GM12892 (cell line): Measurements from ENCODE around the gene GGT1.
"Not testable (repeated sequence)": the region's sequence is repeated elsewhere in the genome, so short reads cannot be mapped to it uniquely, and the experiment has no call there.

ENCODE experiments used
- DNase-seq: peaks from one replicate; pipeline ENCODE4 v3.0.0; 2011; ENCODE audit not compliant: insufficient read length
- FAIRE-seq: peaks from 2 replicates; lab custom pipeline; 2011; peaks lifted over from hg19 to GRCh38; lab: Jason Lieb, UNC
- POLR2A ChIP-seq: IDR thresholded peaks from 2 replicates; pipeline ENCODE4 v1.6.1; 2011; ENCODE audit warnings: low read depth, low read length, control low read depth
- POLR2AphosphoS5 ChIP-seq: IDR thresholded peaks from 2 replicates; pipeline ENCODE4 v1.6.1; 2011; ENCODE audit warnings: low read depth, low read length, control low read depth
- TAF1 ChIP-seq: IDR thresholded peaks from 2 replicates; pipeline ENCODE4 v1.6.1; 2011; ENCODE audit warnings: low read depth, mild to moderate bottlenecking, control low read depth, low read length, borderline replicate concordance

The GGT1 gene

GRCh38 chr22:24585927-24586546 lies 17.0 kb upstream of the GGT1 start:
- DNase-seq = no peak
- no peak for FAIRE-seq
- TF ChIP-seq POLR2AphosphoS5 = no peak
- TF ChIP-seq POLR2A = no peak
- no peak for TF ChIP-seq TAF1

GRCh38 chr22:24587251-24587650 lies 15.7 kb upstream of the GGT1 start:
- no peak for TF ChIP-seq POLR2A
- no peak for TF ChIP-seq TAF1
- no peak for TF ChIP-seq POLR2AphosphoS5

GRCh38 chr22:24587948-24588347 lies 15.0 kb upstream of the GGT1 start:
- DNase-seq (no peak), FAIRE-seq (no peak)
- TF ChIP-seq POLR2AphosphoS5 (no peak), TAF1 (no peak), POLR2A (no peak)

More at GRCh38 chr22:24587251-24587650, 15.7 kb upstream of the GGT1 start:
- DNase-seq = no peak
- no peak for FAIRE-seq

- TF ChIP-seq POLR2A (no peak), TAF1 (no peak), POLR2AphosphoS5 (no peak)
- no peak for DNase-seq
- no peak for FAIRE-seq
These were observed 14.6 kb upstream of the GGT1 start for GRCh38 chr22:24588381-24588756.

- FAIRE-seq = no peak
- no peak for DNase-seq
- TF ChIP-seq POLR2AphosphoS5 (no peak), TAF1 (no peak), POLR2A (no peak)
These were observed 14.1 kb upstream of the GGT1 start for GRCh38 chr22:24588757-24589481.

GRCh38 chr22:24589518-24590030 lies 13.4 kb upstream of the GGT1 start:
- no peak for TF ChIP-seq POLR2A
- no peak for TF ChIP-seq TAF1
- TF ChIP-seq POLR2AphosphoS5 = no peak
- DNase-seq (no peak), FAIRE-seq (no peak)

GRCh38 chr22:24590596-24591173 lies 12.3 kb upstream of the GGT1 start:
- TF ChIP-seq POLR2AphosphoS5 = no peak
- TF ChIP-seq TAF1 = no peak
- TF ChIP-seq POLR2A = no peak
- FAIRE-seq (no peak), DNase-seq (no peak)

GRCh38 chr22:24591286-24591830 lies 11.6 kb upstream of the GGT1 start:
- no peak for TF ChIP-seq POLR2AphosphoS5
- TF ChIP-seq POLR2A = no peak
- no peak for TF ChIP-seq TAF1
- DNase-seq = no peak
- FAIRE-seq = no peak

GRCh38 chr22:24592058-24592850 lies 10.7 kb upstream of the GGT1 start:
- no peak for TF ChIP-seq POLR2AphosphoS5
- no peak for TF ChIP-seq POLR2A
- TF ChIP-seq TAF1 = no peak
- peak; percentile 40 for DNase-seq
- no peak for FAIRE-seq

GRCh38 chr22:24592851-24593558 lies 10.0 kb upstream of the GGT1 start, which contains the start of gene LRRC75B:
Gene LRRC75B (minus strand): TSS chr22:24593073. CDS start chr22:24593039, 34 bp downstream.
- FAIRE-seq = peak; percentile 93
- TF ChIP-seq POLR2A (peak; percentile 44; the same call in 1 of the 2 replicates), POLR2AphosphoS5 (no peak)

GRCh38 chr22:24593559-24593835 lies 9.5 kb upstream of the GGT1 start:
- not testable (repeated sequence) for FAIRE-seq, DNase-seq

More at GRCh38 chr22:24592851-24593558, 10.0 kb upstream of the GGT1 start, which contains the start of gene LRRC75B:
- DNase-seq = peak; percentile 90
